Breast epithelium (tissue), 3 donors: Measurements from ENCODE around the gene PAIP2B.

Source experiments
- CTCF ChIP-seq, 3 donors: fragments of 450-650 bp; IDR thresholded peaks; one replicate each; pipeline ENCODE4 v1.5.1; 2016 to 2017; ENCODE audit warnings: antibody characterized with exemption in 3 of 3, mild to moderate bottlenecking in 3 of 3, moderate library complexity in 3 of 3
- POLR2A ChIP-seq: fragments of 450-650 bp; IDR thresholded peaks from one replicate; pipeline ENCODE4 v1.6.1; 2016; ENCODE audit warnings: antibody characterized with exemption, mild to moderate bottlenecking, moderate library complexity
- POLR2AphosphoS5 ChIP-seq, 3 donors: sonication (generic); formaldehyde crosslinking; IDR thresholded peaks; one replicate each; pipeline ENCODE4 v1.6.1; 2017; ENCODE audit warnings: antibody characterized with exemption in 3 of 3

DNA sequence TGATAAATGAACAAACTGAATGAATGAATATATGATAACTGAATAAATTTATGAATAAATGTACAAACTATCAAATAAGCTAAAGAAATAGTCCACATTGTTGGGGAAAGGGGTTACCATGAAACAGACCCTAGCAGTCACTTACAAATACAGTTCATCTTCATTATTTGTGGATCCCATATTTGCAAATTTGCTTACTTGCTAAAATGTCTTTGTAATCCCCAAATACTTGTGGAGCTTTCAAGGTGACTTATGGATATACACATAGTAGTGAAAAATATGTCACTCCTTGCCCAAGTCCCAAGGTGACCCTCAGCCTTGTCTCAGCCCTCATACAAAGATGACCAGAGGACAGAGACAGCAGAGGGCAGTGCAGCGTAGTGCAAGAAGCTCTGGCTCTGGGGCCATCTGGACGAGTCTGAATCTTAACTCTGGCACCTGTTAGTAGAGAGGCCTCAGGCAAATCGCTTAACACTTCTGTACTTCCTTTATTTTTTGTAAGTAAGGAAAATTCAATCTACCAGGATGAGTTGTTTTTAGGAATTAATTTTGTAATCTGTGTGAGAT, 3.1 kb downstream of the PAIP2B start:
- no peak for TF ChIP-seq POLR2A
- no peak for TF ChIP-seq POLR2AphosphoS5 (IDR thresholded peaks at IDR 0.05)
- peak in 2 of 3 donors; percentile 13 to 28 for TF ChIP-seq CTCF (IDR thresholded peaks at IDR 0.05)
